Fibroblast of lung (primary cell): ENCODE data around the gene RAB11FIP3. TPM values are rescaled to one million over a fixed set of nuclear protein-coding genes. Genes with fewer than 3 reads are reported as not detected.
"Not testable (repeated sequence)": the region's sequence is repeated elsewhere in the genome, so short reads cannot be mapped to it uniquely, and the experiment has no call there.

Experiments
- DNase-seq, 2 donors: peaks; one replicate each; pipeline versions ENCODE4 v3.0.0 to v3.0.0-alpha.2; 2010; ENCODE audit warnings: low read depth in 2 of 2
- H2AFZ ChIP-seq: 2 replicates; pipeline ENCODE4 v1.5.1; 2012; ENCODE audit warnings: low read length, control low read depth, inconsistent platforms
- H3K27ac ChIP-seq: 2 replicates; pipeline ENCODE4 v1.5.1; 2011; ENCODE audit warnings: low read length, control low read depth; ENCODE audit not compliant: insufficient read depth
- H3K27me3 ChIP-seq: 2 replicates; pipeline ENCODE4 v1.5.1; 2011; ENCODE audit warnings: mild to moderate bottlenecking, low read length; ENCODE audit not compliant: control insufficient read depth, insufficient read depth
- H3K36me3 ChIP-seq: 2 replicates; pipeline ENCODE4 v1.5.1; 2011; ENCODE audit warnings: low read length; ENCODE audit not compliant: control insufficient read depth, insufficient read depth
- H3K4me1 ChIP-seq: 2 replicates; pipeline ENCODE4 v1.5.1; 2011; ENCODE audit warnings: low read length; ENCODE audit not compliant: control insufficient read depth, insufficient read depth; ENCODE audit errors: extremely low read depth
- H3K4me2 ChIP-seq: 2 replicates; pipeline ENCODE4 v1.5.1; 2011; ENCODE audit warnings: low read length, control low read depth; ENCODE audit not compliant: insufficient read depth; ENCODE audit errors: extremely low read depth
- H3K4me3 ChIP-seq, 4 experiments: fragments of 200-600 bp in 1 of 4; sonication (generic) in 1 of 4; replicated peaks in 1 of 4; 2 replicates each; pipeline ENCODE4 v1.5.1; 2011 to 2016; ENCODE audit warnings: low read length in 4 of 4, low read depth in 3 of 4, mild to moderate bottlenecking in 3 of 4, control low read depth in 2 of 4, inconsistent platforms in 1 of 4, mixed read lengths in 1 of 4; ENCODE audit not compliant: insufficient read depth in 1 of 4; ENCODE audit errors: control extremely low read depth in 1 of 4
- H3K79me2 ChIP-seq: 2 replicates; pipeline ENCODE4 v1.5.1; 2012; ENCODE audit warnings: mild to moderate bottlenecking, low read length, inconsistent platforms; ENCODE audit not compliant: control insufficient read depth, insufficient read depth
- H3K9ac ChIP-seq: 2 replicates; pipeline ENCODE4 v1.5.1; 2011; ENCODE audit warnings: mild to moderate bottlenecking, low read length, control low read depth; ENCODE audit not compliant: insufficient read depth
- H3K9me3 ChIP-seq: 2 replicates; pipeline ENCODE4 v1.5.1; 2012; ENCODE audit warnings: low read depth, low read length; ENCODE audit not compliant: control insufficient read depth, insufficient read depth
- H4K20me1 ChIP-seq: 2 replicates; pipeline ENCODE4 v1.5.1; 2011; ENCODE audit warnings: low read length; ENCODE audit not compliant: control insufficient read depth, insufficient read depth; ENCODE audit errors: extremely low read depth
- CTCF ChIP-seq, 2 donors: IDR thresholded peaks in 1 of 2; conservative IDR thresholded peaks in 1 of 2; 1 replicate in 1 of 2; 2 replicates in 1 of 2; pipeline ENCODE4 v1.5.1; 2011 to 2012; ENCODE audit warnings: low read length in 2 of 2, control low read depth in 1 of 2, inconsistent platforms in 1 of 2, low read depth in 1 of 2, mild to moderate bottlenecking in 1 of 2
- EZH2 ChIP-seq: IDR thresholded peaks from 2 replicates; pipeline ENCODE4 v1.5.1; 2012; ENCODE audit warnings: low read length, control low read depth, mild to moderate bottlenecking; ENCODE audit errors: missing control alignments
- polyA plus RNA-seq, 2 donors: library from polyadenylated mRNA; depleted of rRNA in 1 of 2; stranded (reverse) in 1 of 2; unstranded in 1 of 2; fragments of >200 nt; gene quantifications; 2 replicates each; pipeline ENCODE4 v1.2.1, GENCODE V29; 2011 to 2012; ENCODE audit warnings: missing spikeins in 1 of 2
- total RNA-seq: library from RNA; depleted of rRNA; stranded (reverse); fragments of >200 nt; gene quantifications from 2 replicates; pipeline ENCODE4 v1.2.1, GENCODE V29; 2014

RAB11FIP3 gene
- total and polyA plus RNA-seq, 2 donors (not counting 1 experiment from before 2014, with no cell fraction given) = 7.3 to 22.1 TPM

DNA sequence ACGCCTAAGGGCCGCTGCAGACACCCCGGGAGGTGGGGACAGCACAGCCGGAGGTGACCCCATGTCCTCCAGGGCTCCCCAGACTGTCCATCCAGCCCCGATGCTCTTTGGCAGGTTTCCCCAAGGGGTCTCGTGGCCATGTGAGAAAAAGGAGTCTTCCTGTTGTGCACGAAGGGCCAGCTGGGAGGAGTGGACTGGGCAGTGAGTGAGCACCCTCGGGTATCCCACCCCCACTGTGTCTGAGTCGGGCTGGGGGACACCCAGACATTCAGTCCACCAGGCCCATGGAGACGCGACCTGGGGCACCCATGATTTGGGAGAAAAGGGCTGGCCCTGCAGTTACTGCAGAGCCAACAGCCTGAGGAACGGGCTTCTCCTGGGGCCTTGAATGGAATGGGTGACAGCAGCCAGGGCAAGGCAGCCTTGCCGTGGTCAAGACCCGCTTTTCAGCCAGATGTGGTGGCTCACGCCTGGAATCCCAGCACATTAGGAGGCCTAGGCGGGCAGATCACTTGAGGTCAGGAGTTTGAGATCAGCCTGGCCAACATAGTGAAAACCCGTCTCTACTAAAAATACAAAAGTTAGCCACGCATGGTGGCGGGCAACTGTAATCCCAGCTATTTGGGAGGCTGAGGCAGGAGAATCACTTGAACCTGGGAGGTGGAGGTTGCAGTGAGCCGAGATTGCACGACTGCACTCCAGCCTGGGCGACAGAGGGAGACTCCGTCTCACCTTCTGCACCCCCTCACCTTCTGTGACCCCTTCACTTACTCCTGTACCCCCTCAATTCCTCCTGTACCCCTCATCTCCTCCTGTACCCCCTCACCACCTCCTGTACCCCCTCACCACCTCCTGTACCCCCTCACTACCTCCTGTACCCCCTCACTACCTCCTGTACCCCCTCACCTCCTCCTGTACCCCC, 78.0 kb downstream of the RAB11FIP3 start:
- no peak overlapping the region for H3K9ac ChIP-seq
- DNase-seq = no peak
- H3K4me1 ChIP-seq = no peaks in the 10 kb centered on the region
- no peak overlapping the region for H3K4me3 ChIP-seq
- H3K36me3 ChIP-seq = peaks cover 3% of the 10 kb centered on the region
- TF ChIP-seq CTCF (conservative IDR thresholded peaks at IDR 0.05 in 1 of 2, IDR thresholded peaks at IDR 0.05 in 1 of 2; ENCODE audit: low read depth in 1 of 2, low read length in 2 of 2) (no peak), EZH2 (no peak)
- H3K4me2 ChIP-seq = no peak overlapping the region
- no peaks in the 10 kb centered on the region for H4K20me1 ChIP-seq
- H3K27ac ChIP-seq = no peak overlapping the region
- no peak overlapping the region for H2AFZ ChIP-seq
- H3K79me2 ChIP-seq = no peaks in the 10 kb centered on the region
- no peaks in the 10 kb centered on the region for H3K9me3 ChIP-seq
- no peaks in the 10 kb centered on the region for H3K27me3 ChIP-seq

DNA sequence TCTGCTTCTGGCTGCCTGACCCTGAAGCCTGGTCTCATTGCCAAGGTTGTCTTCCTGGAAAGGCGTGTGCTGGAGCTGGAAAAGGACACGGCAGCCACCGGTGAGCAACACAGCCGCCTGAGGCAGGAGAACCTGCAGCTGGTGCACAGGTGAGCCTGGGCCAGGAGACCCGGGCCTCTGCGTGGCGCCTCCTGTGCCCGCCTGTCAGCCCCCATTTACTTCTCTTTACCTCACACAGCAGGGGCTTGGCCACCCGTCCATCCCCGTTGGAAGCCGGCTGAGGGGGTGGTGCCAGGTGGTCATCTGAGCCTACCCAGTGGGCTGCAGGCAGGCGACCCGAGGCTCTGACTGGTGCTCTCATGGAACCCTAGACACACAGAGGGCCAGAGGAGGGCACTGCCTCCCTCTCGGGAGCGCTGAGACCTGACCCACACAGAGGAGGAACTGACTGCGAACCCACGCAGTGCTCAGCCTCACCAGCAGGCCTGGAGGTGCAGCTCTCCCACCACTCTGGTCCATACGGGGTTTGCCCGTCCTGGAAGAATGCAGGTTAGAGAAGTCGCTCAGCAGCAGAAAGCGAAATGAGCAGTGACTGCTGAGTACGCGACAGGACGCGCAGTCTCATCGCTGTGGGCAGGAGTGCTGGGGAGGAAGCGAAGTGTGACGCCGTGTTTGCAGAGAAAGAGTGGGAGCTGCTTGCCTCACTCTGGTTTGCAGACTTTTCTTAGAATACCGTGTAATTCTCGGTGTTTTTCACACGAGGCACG, 80.2 kb downstream of the RAB11FIP3 start:
- TF ChIP-seq CTCF (conservative IDR thresholded peaks at IDR 0.05 in 1 of 2, IDR thresholded peaks at IDR 0.05 in 1 of 2; ENCODE audit: low read depth in 1 of 2, low read length in 2 of 2) = no peak
- TF ChIP-seq EZH2 = no peak

GRCh38 chr16:506246-506546, 80.7 kb downstream of the RAB11FIP3 start:
- Histone ChIP-seq H2AFZ (no peak overlapping the region), H3K4me1 (no peaks in the 10 kb centered on the region), H3K79me2 (no peaks in the 10 kb centered on the region), H3K36me3 (peaks cover 3% of the 10 kb centered on the region), H4K20me1 (no peaks in the 10 kb centered on the region), H3K4me3 (no peak overlapping the region), H3K9ac (no peak overlapping the region), H3K27ac (no peak overlapping the region), H3K4me2 (no peak overlapping the region), H3K9me3 (no peaks in the 10 kb centered on the region), H3K27me3 (no peaks in the 10 kb centered on the region)
- TF ChIP-seq CTCF (conservative IDR thresholded peaks at IDR 0.05 in 1 of 2, IDR thresholded peaks at IDR 0.05 in 1 of 2; ENCODE audit: low read depth in 1 of 2, low read length in 2 of 2) = no peak
- no peak for DNase-seq

More for the DNA sequence above, 80.2 kb downstream of the RAB11FIP3 start:
- Histone ChIP-seq H3K27me3 (no peaks in the 10 kb centered on the region), H3K4me1 (no peaks in the 10 kb centered on the region), H2AFZ (no peak overlapping the region), H3K4me3 (no peak overlapping the region), H4K20me1 (no peaks in the 10 kb centered on the region), H3K4me2 (no peak overlapping the region), H3K27ac (no peak overlapping the region), H3K9ac (no peak overlapping the region), H3K79me2 (no peaks in the 10 kb centered on the region), H3K9me3 (no peaks in the 10 kb centered on the region), H3K36me3 (peaks cover 3% of the 10 kb centered on the region)
- DNase-seq = no peak

DNA sequence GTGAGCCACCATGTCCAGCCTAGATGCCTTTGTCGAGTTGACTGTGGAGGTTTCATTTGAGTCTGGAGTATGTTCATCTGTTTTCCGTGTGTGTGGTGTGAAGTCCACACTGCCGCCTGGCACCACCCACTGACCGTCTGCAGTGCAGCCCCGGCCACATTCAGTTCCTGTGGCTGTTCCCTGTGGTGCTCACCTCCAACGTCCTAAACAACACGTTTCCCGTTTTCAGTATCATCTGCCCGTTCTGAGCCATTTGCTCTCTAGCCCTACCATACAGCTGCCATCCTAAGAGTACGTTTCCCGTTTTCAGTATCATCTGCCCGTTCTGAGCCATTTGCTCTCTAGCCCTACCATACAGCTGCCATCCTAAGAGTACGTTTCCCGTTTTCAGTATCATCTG, 82.1 kb downstream of the RAB11FIP3 start:
- H3K4me1 ChIP-seq, H3K27me3 ChIP-seq, H3K9ac ChIP-seq, H3K27ac ChIP-seq, H3K36me3 ChIP-seq, DNase-seq, H3K79me2 ChIP-seq, H3K9me3 ChIP-seq, H2AFZ ChIP-seq, H3K4me2 ChIP-seq, H3K4me3 ChIP-seq, H4K20me1 ChIP-seq: not testable (repeated sequence)
